Hepatocyte (in vitro differentiated cells): Measurements from ENCODE around the gene ADAMTS7. TPM values are rescaled to one million over a fixed set of nuclear protein-coding genes. Genes with fewer than 3 reads are reported as not detected.
"Not testable (repeated sequence)": the region's sequence is repeated elsewhere in the genome, so short reads cannot be mapped to it uniquely, and the experiment has no call there.

Experiments used
- DNase-seq: peaks from one replicate; pipeline ENCODE4 v3.0.0-alpha.2; 2016; ENCODE audit warnings: low spot score
- H2AFZ ChIP-seq: fragments of 200-600 bp; sonication (generic); 2 replicates; pipeline ENCODE4 v1.6.0; 2016; ENCODE audit warnings: antibody characterized with exemption, mild to moderate bottlenecking
- H3K27ac ChIP-seq: fragments of 200-600 bp; sonication (generic); 2 replicates; pipeline ENCODE4 v1.5.1; 2016; ENCODE audit warnings: mild to moderate bottlenecking
- H3K27me3 ChIP-seq: fragments of 200-600 bp; sonication (generic); 2 replicates; pipeline ENCODE4 v1.6.1; 2016
- H3K36me3 ChIP-seq: fragments of 200-600 bp; sonication (generic); replicated peaks from 2 replicates; pipeline ENCODE4 v1.5.1; 2016; ENCODE audit warnings: low read depth; ENCODE audit not compliant: insufficient read depth
- H3K4me1 ChIP-seq: fragments of 200-600 bp; sonication (generic); 2 replicates; pipeline ENCODE4 v1.5.1; 2016; ENCODE audit warnings: mild to moderate bottlenecking, moderate library complexity; ENCODE audit not compliant: insufficient read depth
- H3K4me2 ChIP-seq: fragments of 200-600 bp; sonication (generic); 2 replicates; pipeline ENCODE4 v1.6.0; 2016
- H3K4me3 ChIP-seq: fragments of 200-600 bp; sonication (generic); 2 replicates; pipeline ENCODE4 v1.5.1; 2016; ENCODE audit warnings: mild to moderate bottlenecking
- H3K79me2 ChIP-seq: fragments of 200-600 bp; sonication (generic); 2 replicates; pipeline ENCODE4 v1.6.0; 2017; ENCODE audit warnings: mild to moderate bottlenecking
- H3K9me2 ChIP-seq: fragments of 200-600 bp; sonication (generic); replicated peaks from 2 replicates; pipeline ENCODE4 v1.6.0; 2017; ENCODE audit warnings: mild to moderate bottlenecking; ENCODE audit not compliant: insufficient read depth
- H3K9me3 ChIP-seq: fragments of 200-600 bp; sonication (generic); 2 replicates; pipeline ENCODE4 v1.5.1; 2016; ENCODE audit warnings: low read depth, mild to moderate bottlenecking
- H4K20me1 ChIP-seq: fragments of 200-600 bp; sonication (generic); 2 replicates; pipeline ENCODE4 v1.6.0; 2016; ENCODE audit warnings: mild to moderate bottlenecking; ENCODE audit not compliant: insufficient read depth, poor library complexity, severe bottlenecking
- EZH2 ChIP-seq: fragments of 200-600 bp; sonication (generic); IDR thresholded peaks from 2 replicates; pipeline ENCODE4 v1.6.1; 2016; ENCODE audit warnings: antibody characterized with exemption, mild to moderate bottlenecking, borderline replicate concordance
- EZH2phosphoT487 ChIP-seq: fragments of 200-600 bp; sonication (generic); IDR thresholded peaks from one replicate; pipeline ENCODE4 v1.6.1; 2018; ENCODE audit warnings: antibody characterized with exemption, mild to moderate bottlenecking, low read depth, moderate library complexity; ENCODE audit not compliant: unreplicated experiment, severe bottlenecking
- whole genome bisulfite sequencing: methylation state at CpG from one replicate; pipeline ENCODE4 v1.1.6; 2016; ENCODE audit warnings: low lambda C conversion rate; ENCODE audit errors: missing lambda C conversion rate; 5-methylcytosine and 5-hydroxymethylcytosine counted together
- polyA plus RNA-seq: library from polyadenylated mRNA; unstranded; fragments of >200 nt; fragmentation: Nextera tagmentation; extraction: Ambion mirVana; gene quantifications from 2 replicates; pipeline ENCODE4 v1.2.1, GENCODE V29; 2016
- total RNA-seq: library from RNA; depleted of rRNA; stranded (reverse); fragments of >200 nt; gene quantifications from 2 replicates; pipeline ENCODE4 v1.2.3, GENCODE V29; 2014
- TF ChIP-seq, protein P1 (sequence below): fragments of 200-600 bp; sonication (generic); IDR thresholded peaks from 2 replicates; pipeline ENCODE4 v1.5.1; 2016; ENCODE audit warnings: antibody characterized with exemption, mild to moderate bottlenecking; ENCODE audit not compliant: poor library complexity

Gene ADAMTS7
- total and polyA plus RNA-seq, 2 experiments from 2014 or later: 12.1 to 14.7 TPM

DNA sequence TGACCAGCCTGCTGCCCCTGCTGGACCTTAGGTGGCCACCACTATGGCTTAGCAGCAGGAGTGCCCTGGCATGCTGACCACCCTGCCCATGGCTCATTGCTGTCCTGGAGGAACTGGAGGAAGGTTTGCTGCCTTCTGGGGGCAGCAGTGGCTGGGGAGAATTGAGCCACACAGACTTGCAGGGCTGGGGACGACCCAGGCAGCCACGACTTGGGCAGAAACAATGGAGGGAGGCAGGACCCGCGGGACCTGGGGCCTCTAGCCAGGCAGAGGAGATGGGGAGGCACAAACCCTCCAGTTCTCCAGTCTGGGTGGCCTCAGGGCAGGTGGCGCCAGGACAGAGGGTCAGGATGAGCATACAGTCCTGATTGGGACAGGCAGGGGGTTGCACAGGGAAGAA is 32.8 kb downstream of the ADAMTS7 start:
- Histone ChIP-seq H3K9me3 (no peaks in the 10 kb centered on the region), H3K4me1 (no peaks in the 10 kb centered on the region)
- TF ChIP-seq EZH2 (no peak), EZH2phosphoT487 (no peak)
- TF ChIP-seq, protein P1, sequence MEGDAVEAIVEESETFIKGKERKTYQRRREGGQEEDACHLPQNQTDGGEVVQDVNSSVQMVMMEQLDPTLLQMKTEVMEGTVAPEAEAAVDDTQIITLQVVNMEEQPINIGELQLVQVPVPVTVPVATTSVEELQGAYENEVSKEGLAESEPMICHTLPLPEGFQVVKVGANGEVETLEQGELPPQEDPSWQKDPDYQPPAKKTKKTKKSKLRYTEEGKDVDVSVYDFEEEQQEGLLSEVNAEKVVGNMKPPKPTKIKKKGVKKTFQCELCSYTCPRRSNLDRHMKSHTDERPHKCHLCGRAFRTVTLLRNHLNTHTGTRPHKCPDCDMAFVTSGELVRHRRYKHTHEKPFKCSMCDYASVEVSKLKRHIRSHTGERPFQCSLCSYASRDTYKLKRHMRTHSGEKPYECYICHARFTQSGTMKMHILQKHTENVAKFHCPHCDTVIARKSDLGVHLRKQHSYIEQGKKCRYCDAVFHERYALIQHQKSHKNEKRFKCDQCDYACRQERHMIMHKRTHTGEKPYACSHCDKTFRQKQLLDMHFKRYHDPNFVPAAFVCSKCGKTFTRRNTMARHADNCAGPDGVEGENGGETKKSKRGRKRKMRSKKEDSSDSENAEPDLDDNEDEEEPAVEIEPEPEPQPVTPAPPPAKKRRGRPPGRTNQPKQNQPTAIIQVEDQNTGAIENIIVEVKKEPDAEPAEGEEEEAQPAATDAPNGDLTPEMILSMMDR: no peak

DNA sequence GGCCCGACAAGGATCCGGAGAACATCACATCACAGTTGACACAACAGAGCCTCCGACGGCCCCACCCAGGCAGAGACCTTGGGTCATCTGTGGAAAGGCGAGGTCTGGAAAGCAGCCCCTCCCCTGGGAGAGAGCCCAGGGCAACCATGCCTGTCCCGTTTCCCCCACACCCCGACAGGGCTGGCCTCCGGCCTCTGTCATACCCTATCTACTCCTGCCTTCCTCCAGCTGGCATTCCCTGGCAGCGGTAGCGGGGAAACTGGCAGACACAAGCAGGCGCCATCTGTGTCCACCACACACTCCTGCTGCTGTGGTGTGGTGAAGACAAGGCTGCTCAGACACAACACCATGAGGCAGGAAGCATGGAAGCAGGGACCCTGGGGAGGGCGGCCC is 33.3 kb downstream of the ADAMTS7 start:
- H3K9me3 ChIP-seq, H3K4me3 ChIP-seq, H3K4me2 ChIP-seq, H3K9me2 ChIP-seq, H3K4me1 ChIP-seq, H3K36me3 ChIP-seq, H2AFZ ChIP-seq, H3K27me3 ChIP-seq, H3K79me2 ChIP-seq, DNase-seq, H3K27ac ChIP-seq, H4K20me1 ChIP-seq: not testable (repeated sequence)
- 86% methylated on average over 12 of the region's 12 CpGs for WGBS

More for the DNA sequence above, 32.8 kb downstream of the ADAMTS7 start:
- 82% methylated on average over 5 of the region's 5 CpGs for WGBS
- no peak for DNase-seq
- Histone ChIP-seq H3K4me3 (no peak overlapping the region), H2AFZ (no peak overlapping the region), H3K27me3 (no peaks in the 10 kb centered on the region), H3K27ac (no peak overlapping the region), H3K79me2 (no peaks in the 10 kb centered on the region), H3K9me2 (no peaks in the 10 kb centered on the region), H3K4me2 (no peak overlapping the region), H3K36me3 (no peaks in the 10 kb centered on the region), H4K20me1 (no peaks in the 10 kb centered on the region)

DNA sequence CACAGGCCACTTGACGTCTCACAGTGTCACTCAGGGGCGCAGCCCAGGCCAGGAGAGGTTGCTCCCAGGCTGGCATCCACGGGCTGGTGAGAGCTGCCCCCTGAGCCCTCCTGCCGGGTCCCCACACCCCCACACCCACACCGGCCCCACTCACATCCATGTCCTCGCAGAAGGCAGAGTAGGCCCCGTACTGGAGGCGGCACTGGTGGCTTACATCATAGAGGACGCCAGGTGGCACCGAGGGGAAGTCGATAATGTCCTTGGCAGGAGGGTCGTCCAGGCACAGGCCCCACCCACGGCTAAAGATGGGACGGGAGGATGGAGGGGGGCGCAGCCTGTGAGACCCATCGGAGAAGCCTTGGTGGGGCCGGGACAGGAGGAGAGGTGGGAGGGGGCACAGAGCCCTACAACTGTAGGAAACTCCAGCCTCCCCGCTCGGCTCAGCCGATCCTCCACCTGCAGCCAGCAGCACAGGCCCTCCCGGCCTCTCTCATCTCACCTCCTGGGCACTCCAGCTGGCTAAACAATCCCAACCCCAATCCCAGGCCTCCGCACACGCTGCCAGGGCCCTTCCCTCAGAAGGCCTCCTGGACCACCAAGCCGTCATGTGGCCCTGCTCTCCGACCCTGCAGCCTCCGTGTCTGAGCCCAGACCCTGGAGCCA is 33.8 kb downstream of the ADAMTS7 start:
- H3K4me2 ChIP-seq, H4K20me1 ChIP-seq, H3K79me2 ChIP-seq, H3K9me2 ChIP-seq, H2AFZ ChIP-seq, H3K4me1 ChIP-seq, H3K27ac ChIP-seq, DNase-seq, H3K36me3 ChIP-seq, H3K27me3 ChIP-seq, H3K4me3 ChIP-seq, H3K9me3 ChIP-seq: not testable (repeated sequence)
- WGBS: 85% methylated on average over 20 of the region's 26 CpGs

DNA sequence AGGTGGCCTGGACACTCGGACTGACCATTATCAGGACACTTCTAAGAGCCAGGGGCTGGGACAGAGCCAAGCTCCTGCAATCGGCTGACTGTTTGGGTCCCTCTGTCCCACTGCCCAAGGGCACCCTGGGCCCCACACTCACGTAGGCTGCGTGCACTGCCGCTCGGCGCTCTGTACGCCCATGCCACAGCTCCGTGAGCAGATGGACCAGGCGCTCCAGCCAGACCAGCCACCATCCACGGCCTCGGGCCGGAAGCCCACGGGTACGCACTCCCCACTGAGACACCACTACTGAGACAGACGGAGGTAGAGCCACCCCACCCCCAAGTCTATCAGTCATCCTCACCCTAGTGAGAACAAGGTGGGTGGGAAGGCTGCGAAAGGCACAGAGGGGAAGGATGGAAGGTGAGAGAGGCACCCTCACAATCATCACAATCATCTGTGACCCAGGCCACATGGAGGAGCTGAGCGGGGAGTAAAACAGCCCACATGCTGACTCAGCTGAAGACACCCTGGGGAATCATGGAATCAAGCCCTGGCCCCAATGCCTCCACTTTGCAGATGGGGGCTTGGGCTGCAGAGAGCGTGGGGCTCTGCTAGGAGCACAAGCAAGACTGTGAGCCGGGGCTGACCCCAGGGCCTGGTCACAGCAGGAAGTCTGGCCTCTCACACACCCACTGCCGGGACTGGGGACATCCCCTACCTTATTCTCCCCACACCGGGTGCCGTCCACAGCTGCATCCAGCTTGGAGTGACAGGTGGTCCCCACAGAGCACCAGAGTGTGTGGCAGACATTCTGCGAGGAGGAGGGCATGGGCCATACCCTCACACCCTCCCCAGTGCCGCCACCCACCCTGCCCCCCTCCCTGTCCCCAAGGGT is 35.0 kb downstream of the ADAMTS7 start:
- not testable (repeated sequence) for H4K20me1 ChIP-seq, H3K4me1 ChIP-seq, H3K27ac ChIP-seq, H3K36me3 ChIP-seq, H3K27me3 ChIP-seq, H3K79me2 ChIP-seq, H2AFZ ChIP-seq, H3K9me2 ChIP-seq, H3K4me3 ChIP-seq, DNase-seq, H3K9me3 ChIP-seq, H3K4me2 ChIP-seq
- WGBS: 93% methylated on average over 24 of the region's 25 CpGs

DNA sequence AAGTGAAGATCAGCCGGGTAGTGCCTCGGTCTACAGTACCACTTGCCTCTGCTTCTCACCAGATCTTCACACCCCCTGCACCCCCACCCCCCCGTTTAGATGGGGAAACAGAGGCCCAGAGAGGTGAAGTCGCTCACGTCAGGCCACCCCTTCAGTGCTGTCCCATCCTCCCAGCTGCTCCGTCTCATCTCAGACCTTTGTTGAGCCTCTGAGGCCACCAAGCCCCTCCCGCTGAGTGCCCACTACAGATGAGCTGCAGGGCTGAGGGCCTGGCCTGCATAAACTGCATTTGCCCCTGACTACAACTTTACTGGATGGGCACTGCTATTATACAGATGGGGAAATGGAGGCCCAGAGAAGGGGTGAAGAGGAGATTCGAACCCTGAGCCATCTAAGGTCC is 35.8 kb downstream of the ADAMTS7 start:
- TF ChIP-seq EZH2phosphoT487 (no peak), EZH2 (no peak)
- TF ChIP-seq, protein P1: no peak
- Histone ChIP-seq H3K9me2 (no peaks in the 10 kb centered on the region), H2AFZ (no peak overlapping the region), H3K4me3 (no peak overlapping the region), H3K9me3 (no peaks in the 10 kb centered on the region), H3K79me2 (no peaks in the 10 kb centered on the region), H4K20me1 (no peaks in the 10 kb centered on the region), H3K36me3 (no peaks in the 10 kb centered on the region), H3K27me3 (no peaks in the 10 kb centered on the region), H3K4me2 (no peak overlapping the region), H3K27ac (no peak overlapping the region), H3K4me1 (no peaks in the 10 kb centered on the region)
- DNase-seq: no peak
- 92% methylated on average over 5 of the region's 8 CpGs for WGBS

DNA sequence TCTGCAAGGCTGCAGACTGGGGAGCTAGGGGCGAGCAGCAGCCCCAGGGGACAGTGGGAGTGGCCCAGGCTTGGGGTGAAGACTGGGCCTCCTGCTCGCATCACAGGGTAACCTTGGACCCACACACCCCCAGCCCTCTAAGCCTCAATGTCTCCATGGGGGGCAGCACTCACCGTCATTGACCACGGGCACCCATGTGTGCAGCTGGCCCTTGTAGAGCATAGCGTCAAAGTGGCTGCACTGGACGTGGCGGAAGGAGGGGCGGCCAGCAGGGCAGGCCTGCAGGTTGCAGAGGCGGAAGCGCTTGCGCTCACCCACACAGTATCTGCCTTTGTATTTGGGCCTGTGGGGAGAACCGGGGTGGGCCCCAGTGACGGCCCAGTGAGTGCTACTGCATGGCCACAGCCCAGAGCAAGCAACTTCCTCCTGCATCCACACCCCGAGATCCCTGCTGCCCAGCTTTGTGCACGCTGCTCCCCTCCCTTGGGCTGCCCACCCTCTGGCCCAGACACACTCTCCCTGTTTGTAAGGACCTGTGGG is 36.7 kb downstream of the ADAMTS7 start:
- not testable (repeated sequence) for H2AFZ ChIP-seq, H3K27ac ChIP-seq, H4K20me1 ChIP-seq, H3K9me3 ChIP-seq, H3K36me3 ChIP-seq, DNase-seq, H3K9me2 ChIP-seq, H3K79me2 ChIP-seq, H3K4me2 ChIP-seq, H3K4me3 ChIP-seq, H3K27me3 ChIP-seq, H3K4me1 ChIP-seq
- WGBS: 85% methylated on average over 15 of the region's 15 CpGs
